Endothelial cell of umbilical vein (primary cell): Measurements from ENCODE around the gene SHISA6. TPM values are rescaled to one million over a fixed set of nuclear protein-coding genes. Genes with fewer than 3 reads are reported as not detected.

ENCODE experiments used
- BruUV-seq: library from RNA; stranded (reverse); fragments of 400-500 nt; replicated peaks from 2 replicates; lab custom pipeline; 2021; lab: Mats Ljungman, UMichigan
- CTCF ChIA-PET: fragments of 300-600, 350-600 bp; sonication (Branson Sonifier 250); formaldehyde crosslinking; loops from one replicate; lab custom pipeline; 2021; ENCODE audit warnings: antibody characterized with exemption, inconsistent platforms; lab: Charles Lee
- POLR2A ChIA-PET: fragments of 300-600, 350-600 bp; sonication (Branson Sonifier 250); formaldehyde crosslinking; loops from one replicate; lab custom pipeline; 2021; ENCODE audit warnings: antibody characterized with exemption, inconsistent platforms; lab: Charles Lee
- DNase-seq: peaks from one replicate; pipeline ENCODE4 v3.0.0-alpha.2; 2011; ENCODE audit warnings: low read depth, low spot score
- FAIRE-seq: peaks from 2 replicates; lab custom pipeline; 2011; peaks lifted over from hg19 to GRCh38; lab: Jason Lieb, UNC
- H2AFZ ChIP-seq: 2 replicates; pipeline ENCODE4 v1.6.0; 2012; ENCODE audit warnings: low read depth, low read length, control low read depth, inconsistent platforms
- H3K27ac ChIP-seq: 2 replicates; pipeline ENCODE4 v1.5.1; 2011; ENCODE audit warnings: low read depth, mild to moderate bottlenecking, control low read depth, low read length, moderate library complexity; ENCODE audit not compliant: insufficient read depth
- H3K27me3 ChIP-seq, 2 experiments: 2 replicates each; pipeline versions ENCODE4 v1.6.0 to v1.6.1; 2011; ENCODE audit warnings: low read length in 2 of 2, mixed read lengths in 1 of 2; ENCODE audit not compliant: control insufficient read depth in 2 of 2, insufficient read depth in 2 of 2
- H3K36me3 ChIP-seq, 2 experiments: 2 replicates in 1 of 2; 3 replicates in 1 of 2; pipeline ENCODE4 v1.5.1; 2011; ENCODE audit warnings: low read length in 2 of 2, mild to moderate bottlenecking in 1 of 2, moderate library complexity in 1 of 2; ENCODE audit not compliant: control insufficient read depth in 2 of 2, insufficient read depth in 2 of 2; ENCODE audit errors: extremely low read depth in 1 of 2
- H3K4me1 ChIP-seq: 3 replicates; pipeline ENCODE4 v1.5.1; 2011; ENCODE audit warnings: mild to moderate bottlenecking, low read length; ENCODE audit not compliant: control insufficient read depth, insufficient read depth; ENCODE audit errors: extremely low read depth
- H3K4me2 ChIP-seq: 2 replicates; pipeline ENCODE4 v1.6.1; 2011; ENCODE audit warnings: low read length, control low read depth, mixed read lengths; ENCODE audit not compliant: insufficient read depth
- H3K4me3 ChIP-seq, 3 experiments: fragments of 200-600 bp in 1 of 3; sonication (generic), shearing (Covaris generic) in 1 of 3; replicated peaks in 1 of 3; 2 replicates each; pipeline ENCODE4 v1.5.1; 2011 to 2016; ENCODE audit warnings: control low read depth in 3 of 3, low read length in 3 of 3, mild to moderate bottlenecking in 2 of 3, inconsistent platforms in 1 of 3, low read depth in 1 of 3, moderate library complexity in 1 of 3; ENCODE audit not compliant: insufficient read depth in 1 of 3
- H3K79me2 ChIP-seq: 2 replicates; pipeline ENCODE4 v1.6.0; 2012; ENCODE audit warnings: low read length, inconsistent platforms; ENCODE audit not compliant: control insufficient read depth, insufficient read depth
- H3K9ac ChIP-seq: replicated peaks from 2 replicates; pipeline ENCODE3; 2011; ENCODE audit warnings: low read length, control low read depth; ENCODE audit not compliant: insufficient read depth; ENCODE audit errors: extremely low read depth
- H3K9me1 ChIP-seq: replicated peaks from 3 replicates; pipeline ENCODE4 v1.6.0; 2011; ENCODE audit warnings: mild to moderate bottlenecking, low read length; ENCODE audit not compliant: control insufficient read depth, insufficient read depth; ENCODE audit errors: extremely low read depth
- H3K9me3 ChIP-seq: replicated peaks from 2 replicates; pipeline ENCODE4 v1.5.1; 2012; ENCODE audit warnings: low read length, inconsistent platforms; ENCODE audit not compliant: control insufficient read depth, insufficient read depth
- H4K20me1 ChIP-seq: replicated peaks from 2 replicates; pipeline ENCODE3; 2011; ENCODE audit warnings: mild to moderate bottlenecking, low read length; ENCODE audit not compliant: control insufficient read depth, insufficient read depth; ENCODE audit errors: extremely low read depth
- EZH2 ChIP-seq: IDR thresholded peaks from 2 replicates; pipeline ENCODE4 v1.6.1; 2012; ENCODE audit warnings: borderline replicate concordance, low read depth, mild to moderate bottlenecking, moderate library complexity, low read length, inconsistent platforms; ENCODE audit not compliant: severe bottlenecking
- FOS ChIP-seq: IDR thresholded peaks from 2 replicates; pipeline ENCODE4 v1.6.1; 2011; ENCODE audit warnings: mild to moderate bottlenecking, low read length, moderate library complexity, borderline replicate concordance; ENCODE audit not compliant: insufficient read depth
- GATA2 ChIP-seq: IDR thresholded peaks from 2 replicates; pipeline ENCODE4 v1.7.0; 2011; ENCODE audit warnings: low read depth, mild to moderate bottlenecking, moderate library complexity, mixed read lengths, low read length; ENCODE audit not compliant: insufficient read length, insufficient read depth
- JUN ChIP-seq: IDR thresholded peaks from 2 replicates; pipeline ENCODE4 v1.6.1; 2011; ENCODE audit warnings: borderline replicate concordance, low read depth; ENCODE audit not compliant: insufficient read length, insufficient read depth
- MAX ChIP-seq: IDR thresholded peaks from 2 replicates; pipeline ENCODE4 v1.6.1; 2011; ENCODE audit not compliant: insufficient read depth, insufficient read length
- MYC ChIP-seq: IDR thresholded peaks from one replicate; pipeline ENCODE4 v1.6.1; 2011; ENCODE audit warnings: mild to moderate bottlenecking, low read depth, low read length
- POLR2A ChIP-seq: IDR thresholded peaks from 2 replicates; pipeline ENCODE4 v1.6.1; 2012; ENCODE audit warnings: low read depth, mild to moderate bottlenecking, control low read depth, low read length
- POLR2AphosphoS5 ChIP-seq: IDR thresholded peaks from 2 replicates; pipeline ENCODE4 v1.6.1; 2012; ENCODE audit warnings: low read depth, mild to moderate bottlenecking, control low read depth, low read length, moderate library complexity; ENCODE audit not compliant: insufficient read depth
- dilution Hi-C: fragments of 300-500 bp; cut with MboI; formaldehyde crosslinking; loops from one replicate; pipeline ENCODE4 v1.15.0; 2019; ENCODE audit warnings: low sequenced_read_pairs; ENCODE audit not compliant: extremely low pct_ligation_motif_present
- intact Hi-C: fragments of 100-400 bp; cut with micrococcal nuclease; formaldehyde crosslinking; loops from one replicate; pipeline ENCODE4 v1.10.0; 2022
- polyA plus RNA-seq, 4 experiments: library from polyadenylated mRNA; depleted of rRNA in 3 of 4; stranded (reverse) in 3 of 4; unstranded in 1 of 4; fragments of >200 nt; gene quantifications; 2 replicates each; pipeline versions ENCODE4 v1.2.1 to v1.2.3, GENCODE V29; 2011 to 2012; ENCODE audit warnings: missing spikeins in 1 of 4
- total RNA-seq: library from RNA; stranded (reverse); gene quantifications from 2 replicates; pipeline ENCODE4 v1.2.3, GENCODE V29; 2021
- TF ChIP-seq, protein P1 (sequence below), 2 donors: IDR thresholded peaks; 1 replicate in 1 of 2; 2 replicates in 1 of 2; pipeline ENCODE4 v1.5.1; 2011; ENCODE audit warnings: low read length in 2 of 2, mild to moderate bottlenecking in 2 of 2, moderate library complexity in 2 of 2, control low read depth in 1 of 2, inconsistent platforms in 1 of 2, low read depth in 1 of 2; ENCODE audit not compliant: insufficient read depth in 1 of 2; ENCODE audit errors: extremely low read depth in 1 of 2

The SHISA6 gene
- total and polyA plus RNA-seq, 2 donors (not counting 3 experiments of a cell fraction or from before 2014, with no cell fraction given): not detected

DNA sequence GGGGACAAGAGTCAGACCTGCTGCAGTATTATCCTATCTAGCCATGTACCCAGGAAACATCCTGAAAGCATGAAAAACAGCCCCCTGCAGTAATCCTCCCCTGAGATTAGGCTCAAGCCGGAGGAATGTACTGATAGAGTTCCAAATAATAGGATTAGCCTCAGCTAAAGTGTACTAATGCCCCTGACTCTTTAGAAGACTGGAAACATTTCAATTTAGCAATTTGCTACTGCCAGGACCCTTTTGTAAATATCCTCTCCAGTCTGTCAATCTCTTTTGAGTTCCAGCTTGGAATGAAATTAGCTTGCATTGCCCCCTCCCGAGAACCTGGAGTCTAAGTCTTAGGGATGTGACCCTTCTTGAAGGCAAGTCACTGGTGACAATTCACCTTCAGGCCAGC, 246.5 kb downstream of the SHISA6 start:
- DNase-seq (no peak), FAIRE-seq (no peak)
- no peaks in the 10 kb centered on the region for H3K27me3 ChIP-seq
- no peak overlapping the region for H3K4me3 ChIP-seq
- ChIA-PET CTCF (no interaction called here), POLR2A (no interaction called here)
- no peaks in the 10 kb centered on the region for H3K4me1 ChIP-seq
- H3K9me3 ChIP-seq: peaks cover 2% of the 10 kb centered on the region
- TF ChIP-seq GATA2: no peak
- TF ChIP-seq, protein P1, sequence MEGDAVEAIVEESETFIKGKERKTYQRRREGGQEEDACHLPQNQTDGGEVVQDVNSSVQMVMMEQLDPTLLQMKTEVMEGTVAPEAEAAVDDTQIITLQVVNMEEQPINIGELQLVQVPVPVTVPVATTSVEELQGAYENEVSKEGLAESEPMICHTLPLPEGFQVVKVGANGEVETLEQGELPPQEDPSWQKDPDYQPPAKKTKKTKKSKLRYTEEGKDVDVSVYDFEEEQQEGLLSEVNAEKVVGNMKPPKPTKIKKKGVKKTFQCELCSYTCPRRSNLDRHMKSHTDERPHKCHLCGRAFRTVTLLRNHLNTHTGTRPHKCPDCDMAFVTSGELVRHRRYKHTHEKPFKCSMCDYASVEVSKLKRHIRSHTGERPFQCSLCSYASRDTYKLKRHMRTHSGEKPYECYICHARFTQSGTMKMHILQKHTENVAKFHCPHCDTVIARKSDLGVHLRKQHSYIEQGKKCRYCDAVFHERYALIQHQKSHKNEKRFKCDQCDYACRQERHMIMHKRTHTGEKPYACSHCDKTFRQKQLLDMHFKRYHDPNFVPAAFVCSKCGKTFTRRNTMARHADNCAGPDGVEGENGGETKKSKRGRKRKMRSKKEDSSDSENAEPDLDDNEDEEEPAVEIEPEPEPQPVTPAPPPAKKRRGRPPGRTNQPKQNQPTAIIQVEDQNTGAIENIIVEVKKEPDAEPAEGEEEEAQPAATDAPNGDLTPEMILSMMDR (IDR thresholded peaks at IDR 0.05; ENCODE audit: extremely low read depth in 1 of 2, insufficient read depth in 1 of 2, low read depth in 1 of 2, low read length in 2 of 2): no peak
- TF ChIP-seq FOS: no peak
- no peak for TF ChIP-seq POLR2AphosphoS5
- TF ChIP-seq MAX: no peak
- TF ChIP-seq MYC: no peak
- TF ChIP-seq EZH2: no peak
- no peak for TF ChIP-seq JUN
- TF ChIP-seq POLR2A: no peak
- intact Hi-C loops: no loop called here
- no peak overlapping the region for H3K4me2 ChIP-seq
- H4K20me1 ChIP-seq: no peaks in the 10 kb centered on the region
- H2AFZ ChIP-seq: no peak overlapping the region
- H3K9me1 ChIP-seq: no peaks in the 10 kb centered on the region
- H3K27ac ChIP-seq: no peak overlapping the region
- H3K36me3 ChIP-seq: no peaks in the 10 kb centered on the region
- BruUV-seq: no TSS peak
- H3K79me2 ChIP-seq: no peaks in the 10 kb centered on the region
- dilution Hi-C loops: no loop called here
- no peak overlapping the region for H3K9ac ChIP-seq
